Activated effector memory CD4-positive, alpha-beta T cell treated with Interleukin-2 at 50 U/mL for 16 hours (primary cell): ENCODE measurements around the gene REEP2.
"Not testable (repeated sequence)": the region's sequence is repeated elsewhere in the genome, so short reads cannot be mapped to it uniquely, and the experiment has no call there.

Source experiments
- DNase-seq: peaks from one replicate; pipeline ENCODE4 v3.0.0-alpha.2; 2020

Gene REEP2

DNA sequence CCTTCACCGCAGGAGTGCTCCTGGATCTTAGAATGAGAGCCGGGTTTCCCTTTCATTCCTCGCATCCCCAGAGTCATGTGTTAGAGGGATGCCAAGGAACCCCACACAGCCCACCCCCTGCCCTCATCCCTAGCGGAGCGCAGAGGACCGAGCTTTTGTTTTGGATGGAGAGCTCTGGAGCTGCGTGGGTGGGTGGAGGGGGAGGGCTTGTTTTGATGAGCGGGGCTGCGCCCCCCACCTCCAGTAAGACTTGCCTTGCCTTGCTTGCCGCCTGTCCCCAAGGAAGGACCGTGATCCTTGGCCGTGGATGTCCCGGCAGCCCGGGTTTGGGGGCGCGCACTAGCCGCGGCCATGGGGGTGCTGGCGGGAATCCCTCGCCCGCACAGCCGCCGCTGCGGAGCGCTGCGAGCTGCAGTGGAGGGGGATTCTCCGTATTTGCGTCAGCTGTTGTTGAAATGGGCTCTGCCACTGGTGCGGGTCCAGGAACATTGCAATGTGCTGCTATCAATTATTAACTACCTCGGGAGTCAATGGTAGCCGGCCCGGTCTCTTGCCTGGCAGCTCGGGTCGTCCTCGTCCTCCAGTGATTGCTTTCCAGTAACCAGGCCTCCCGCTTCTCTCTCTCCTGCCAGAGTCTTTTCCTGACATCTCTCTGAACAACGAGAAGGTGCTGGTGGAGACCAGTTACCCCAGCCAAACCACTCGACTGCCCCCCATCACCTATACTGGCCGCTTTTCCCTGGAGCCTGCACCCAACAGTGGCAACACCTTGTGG, 27.5 kb downstream of the REEP2 start:
- DNase-seq: no peak

DNA sequence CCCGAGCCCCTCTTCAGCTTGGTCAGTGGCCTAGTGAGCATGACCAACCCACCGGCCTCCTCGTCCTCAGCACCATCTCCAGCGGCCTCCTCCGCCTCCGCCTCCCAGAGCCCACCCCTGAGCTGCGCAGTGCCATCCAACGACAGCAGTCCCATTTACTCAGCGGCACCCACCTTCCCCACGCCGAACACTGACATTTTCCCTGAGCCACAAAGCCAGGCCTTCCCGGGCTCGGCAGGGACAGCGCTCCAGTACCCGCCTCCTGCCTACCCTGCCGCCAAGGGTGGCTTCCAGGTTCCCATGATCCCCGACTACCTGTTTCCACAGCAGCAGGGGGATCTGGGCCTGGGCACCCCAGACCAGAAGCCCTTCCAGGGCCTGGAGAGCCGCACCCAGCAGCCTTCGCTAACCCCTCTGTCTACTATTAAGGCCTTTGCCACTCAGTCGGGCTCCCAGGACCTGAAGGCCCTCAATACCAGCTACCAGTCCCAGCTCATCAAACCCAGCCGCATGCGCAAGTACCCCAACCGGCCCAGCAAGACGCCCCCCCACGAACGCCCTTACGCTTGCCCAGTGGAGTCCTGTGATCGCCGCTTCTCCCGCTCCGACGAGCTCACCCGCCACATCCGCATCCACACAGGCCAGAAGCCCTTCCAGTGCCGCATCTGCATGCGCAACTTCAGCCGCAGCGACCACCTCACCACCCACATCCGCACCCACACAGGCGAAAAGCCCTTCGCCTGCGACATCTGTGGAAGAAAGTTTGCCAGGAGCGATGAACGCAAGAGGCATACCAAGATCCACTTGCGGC, 28.2 kb downstream of the REEP2 start:
- no peak for DNase-seq

DNA sequence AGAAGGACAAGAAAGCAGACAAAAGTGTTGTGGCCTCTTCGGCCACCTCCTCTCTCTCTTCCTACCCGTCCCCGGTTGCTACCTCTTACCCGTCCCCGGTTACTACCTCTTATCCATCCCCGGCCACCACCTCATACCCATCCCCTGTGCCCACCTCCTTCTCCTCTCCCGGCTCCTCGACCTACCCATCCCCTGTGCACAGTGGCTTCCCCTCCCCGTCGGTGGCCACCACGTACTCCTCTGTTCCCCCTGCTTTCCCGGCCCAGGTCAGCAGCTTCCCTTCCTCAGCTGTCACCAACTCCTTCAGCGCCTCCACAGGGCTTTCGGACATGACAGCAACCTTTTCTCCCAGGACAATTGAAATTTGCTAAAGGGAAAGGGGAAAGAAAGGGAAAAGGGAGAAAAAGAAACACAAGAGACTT, 28.9 kb downstream of the REEP2 start:
- no peak for DNase-seq

DNA sequence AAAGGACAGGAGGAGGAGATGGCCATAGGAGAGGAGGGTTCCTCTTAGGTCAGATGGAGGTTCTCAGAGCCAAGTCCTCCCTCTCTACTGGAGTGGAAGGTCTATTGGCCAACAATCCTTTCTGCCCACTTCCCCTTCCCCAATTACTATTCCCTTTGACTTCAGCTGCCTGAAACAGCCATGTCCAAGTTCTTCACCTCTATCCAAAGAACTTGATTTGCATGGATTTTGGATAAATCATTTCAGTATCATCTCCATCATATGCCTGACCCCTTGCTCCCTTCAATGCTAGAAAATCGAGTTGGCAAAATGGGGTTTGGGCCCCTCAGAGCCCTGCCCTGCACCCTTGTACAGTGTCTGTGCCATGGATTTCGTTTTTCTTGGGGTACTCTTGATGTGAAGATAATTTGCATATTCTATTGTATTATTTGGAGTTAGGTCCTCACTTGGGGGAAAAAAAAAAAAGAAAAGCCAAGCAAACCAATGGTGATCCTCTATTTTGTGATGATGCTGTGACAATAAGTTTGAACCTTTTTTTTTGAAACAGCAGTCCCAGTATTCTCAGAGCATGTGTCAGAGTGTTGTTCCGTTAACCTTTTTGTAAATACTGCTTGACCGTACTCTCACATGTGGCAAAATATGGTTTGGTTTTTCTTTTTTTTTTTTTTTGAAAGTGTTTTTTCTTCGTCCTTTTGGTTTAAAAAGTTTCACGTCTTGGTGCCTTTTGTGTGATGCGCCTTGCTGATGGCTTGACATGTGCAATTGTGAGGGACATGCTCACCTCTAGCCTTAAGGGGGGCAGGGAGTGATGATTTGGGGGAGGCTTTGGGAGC, 29.5 kb downstream of the REEP2 start:
- no peak for DNase-seq

DNA sequence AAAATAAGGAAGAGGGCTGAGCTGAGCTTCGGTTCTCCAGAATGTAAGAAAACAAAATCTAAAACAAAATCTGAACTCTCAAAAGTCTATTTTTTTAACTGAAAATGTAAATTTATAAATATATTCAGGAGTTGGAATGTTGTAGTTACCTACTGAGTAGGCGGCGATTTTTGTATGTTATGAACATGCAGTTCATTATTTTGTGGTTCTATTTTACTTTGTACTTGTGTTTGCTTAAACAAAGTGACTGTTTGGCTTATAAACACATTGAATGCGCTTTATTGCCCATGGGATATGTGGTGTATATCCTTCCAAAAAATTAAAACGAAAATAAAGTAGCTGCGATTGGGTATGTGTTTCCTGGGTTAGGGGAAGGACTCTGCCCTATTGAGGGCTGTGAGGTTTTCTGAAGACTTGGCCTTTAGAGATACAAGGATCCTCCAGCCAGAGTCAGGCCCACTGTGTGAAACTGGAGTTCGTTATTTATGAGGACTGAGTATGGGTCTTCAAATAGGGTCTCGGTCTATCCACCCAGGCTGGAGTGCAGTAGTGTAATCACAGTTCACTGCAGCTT, 30.2 kb downstream of the REEP2 start:
- no peak for DNase-seq

DNA sequence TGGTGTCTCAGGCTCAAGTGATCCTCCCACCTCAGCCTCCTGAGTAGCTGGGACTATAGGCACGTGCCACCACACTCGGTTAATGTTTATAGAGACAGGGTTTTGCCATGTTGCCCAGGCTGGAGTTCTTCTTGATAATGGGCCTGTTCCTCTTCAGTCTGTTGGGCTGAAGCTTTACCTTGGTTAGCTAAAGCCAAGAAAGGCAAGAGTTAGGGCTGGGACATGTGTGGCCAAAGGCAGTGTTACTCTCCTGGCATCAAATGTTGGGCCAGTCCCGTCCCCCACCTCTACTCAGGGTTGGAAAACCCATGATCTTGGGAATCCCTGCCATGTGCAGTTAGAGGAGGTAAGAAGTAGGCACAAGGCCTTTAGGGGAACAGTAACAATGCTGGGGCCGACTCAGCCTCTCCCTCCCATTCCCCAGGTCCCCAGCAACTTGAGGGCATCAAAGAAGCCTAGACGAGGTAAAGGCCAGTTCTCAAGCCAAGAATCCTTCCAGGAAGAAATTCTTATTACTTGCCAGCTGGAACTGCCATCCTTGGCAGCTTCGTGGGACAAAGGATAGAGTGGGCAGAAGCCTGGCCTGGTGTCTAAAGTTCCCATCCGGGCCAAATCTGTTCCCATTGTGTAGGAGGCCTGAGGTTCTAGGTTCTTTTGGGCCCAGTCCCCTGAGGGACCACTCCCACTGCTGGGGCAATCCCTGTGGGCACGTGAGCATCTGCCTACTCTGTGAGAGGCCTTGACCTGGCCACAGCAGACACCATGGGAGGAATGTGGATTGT, 30.9 kb downstream of the REEP2 start:
- no peak for DNase-seq

DNA sequence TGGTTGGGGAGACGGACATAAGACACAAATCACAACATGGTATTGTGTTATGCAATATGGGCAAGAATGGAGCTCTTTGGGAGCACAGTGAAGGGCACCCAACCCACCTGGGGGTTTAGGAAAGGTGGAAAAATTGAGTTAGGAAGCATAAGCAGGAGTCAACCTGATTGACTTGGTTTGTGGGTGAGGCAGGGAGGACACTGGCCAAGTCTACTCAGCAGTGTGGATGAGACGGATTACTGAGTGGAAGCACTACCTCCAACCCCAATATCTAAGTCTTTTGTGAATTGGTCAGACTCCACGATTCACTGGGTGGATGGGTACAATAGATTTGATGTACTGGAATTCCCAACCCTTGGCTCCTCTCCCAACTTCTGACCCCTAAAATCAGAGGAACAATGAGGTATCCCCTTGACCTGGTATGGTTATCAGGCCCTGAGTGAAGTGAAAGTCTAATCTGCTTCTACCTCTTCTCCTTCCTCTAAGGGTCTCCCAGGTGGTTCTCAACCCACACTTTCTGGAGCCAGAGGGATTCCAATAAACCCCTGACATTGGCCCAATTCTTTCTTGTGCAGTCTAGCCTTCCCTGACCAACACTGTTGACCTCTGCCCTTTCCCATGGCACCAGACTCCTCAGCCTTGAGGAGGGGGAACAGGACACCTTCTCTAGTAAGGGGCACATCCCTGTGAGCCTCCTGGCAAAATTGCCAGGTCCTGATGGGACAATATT, 31.6 kb downstream of the REEP2 start:
- no peak for DNase-seq

DNA sequence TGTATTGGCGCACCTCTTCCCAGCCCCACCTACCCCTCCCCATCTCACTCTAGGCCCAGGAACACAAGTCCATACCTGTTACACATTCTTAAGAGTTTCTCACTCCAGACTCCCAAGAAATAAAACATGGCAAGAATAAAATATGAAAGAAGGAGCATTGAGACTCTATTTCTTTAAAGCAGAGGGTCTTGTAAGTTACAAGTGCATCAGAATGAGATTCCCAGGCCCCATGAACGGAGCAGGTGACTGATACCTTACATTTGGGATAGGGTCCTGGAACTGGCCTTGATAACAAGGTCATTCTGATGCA, 32.1 kb downstream of the REEP2 start:
- DNase-seq: no peak

DNA sequence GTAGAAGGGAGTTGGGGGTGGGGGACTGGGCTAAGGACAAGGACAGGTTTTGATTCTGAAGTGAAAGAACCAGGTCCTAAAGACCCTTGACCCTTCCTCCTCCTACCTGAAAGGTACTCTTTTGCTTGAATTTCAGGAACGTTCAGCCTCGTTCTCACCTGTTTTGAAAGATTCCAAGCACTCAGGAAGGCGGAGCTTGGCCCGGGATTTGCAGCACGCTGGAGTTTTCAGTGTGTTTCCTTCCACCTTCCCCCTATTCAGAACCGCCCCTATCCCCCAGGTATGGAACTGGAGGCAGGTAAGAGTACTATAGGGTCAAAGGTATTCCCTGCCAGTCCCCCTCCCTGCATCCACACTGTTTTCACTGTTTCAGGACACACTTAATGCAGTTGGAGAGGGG, 33.5 kb downstream of the REEP2 start:
- DNase-seq: no peak

DNA sequence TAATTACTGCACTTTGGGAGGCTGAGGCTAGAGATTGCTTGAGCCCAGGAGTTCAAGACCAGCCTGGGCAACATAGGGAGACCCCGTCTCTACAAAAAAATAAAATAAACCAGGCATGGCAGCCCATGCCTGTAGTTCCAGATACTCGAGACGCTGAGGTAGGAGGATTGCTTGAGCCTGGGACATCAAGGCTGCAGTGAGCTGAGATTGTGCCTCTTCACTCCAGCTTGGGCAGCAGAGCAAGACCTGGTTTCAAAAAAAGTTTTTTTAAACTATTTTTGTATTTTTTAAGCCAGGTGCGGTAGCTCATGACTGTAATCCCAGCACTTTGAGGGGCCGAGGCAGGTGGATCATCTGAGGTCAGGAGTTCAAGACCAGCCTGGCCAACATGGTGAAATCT, 34.3 kb downstream of the REEP2 start:
- DNase-seq: not testable (repeated sequence)

DNA sequence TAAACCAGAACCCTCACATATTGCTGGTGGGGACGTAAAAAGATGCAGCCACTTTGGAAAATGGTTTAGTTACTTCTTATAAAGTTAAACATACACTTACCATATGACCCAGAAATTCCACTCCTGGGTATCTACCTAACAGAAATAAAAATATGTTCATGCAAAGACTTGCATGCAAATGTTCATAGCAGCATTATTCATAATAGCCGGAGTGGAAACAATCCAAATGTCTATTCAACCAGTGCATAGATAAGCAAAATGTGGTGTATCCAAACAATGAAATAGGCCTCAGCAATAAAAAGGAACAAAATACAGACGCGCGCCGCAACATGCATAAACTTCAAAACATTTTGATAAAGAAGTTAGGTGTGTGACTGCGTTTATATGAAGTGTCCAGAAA, 38.1 kb downstream of the REEP2 start:
- DNase-seq: no peak

DNA sequence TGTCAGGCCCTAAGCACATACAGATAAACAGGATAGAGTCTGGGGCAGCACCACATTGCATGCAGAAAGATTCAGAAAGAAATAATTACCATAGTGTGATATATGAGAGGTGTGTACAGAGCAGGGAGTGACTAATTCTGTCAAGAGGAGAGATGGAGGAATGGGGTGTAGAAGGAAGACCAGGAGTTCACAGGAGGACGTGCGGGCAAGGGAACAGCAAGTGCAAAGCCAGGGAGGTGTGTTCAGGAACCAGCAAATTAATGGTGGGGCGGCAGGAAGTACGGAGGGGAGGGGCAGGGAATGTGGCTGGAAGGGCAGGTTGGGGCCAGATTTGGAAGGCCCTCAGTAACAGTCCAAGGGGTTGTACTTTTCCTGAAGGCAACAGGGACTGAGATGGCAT, 43.8 kb downstream of the REEP2 start:
- no peak for DNase-seq

DNA sequence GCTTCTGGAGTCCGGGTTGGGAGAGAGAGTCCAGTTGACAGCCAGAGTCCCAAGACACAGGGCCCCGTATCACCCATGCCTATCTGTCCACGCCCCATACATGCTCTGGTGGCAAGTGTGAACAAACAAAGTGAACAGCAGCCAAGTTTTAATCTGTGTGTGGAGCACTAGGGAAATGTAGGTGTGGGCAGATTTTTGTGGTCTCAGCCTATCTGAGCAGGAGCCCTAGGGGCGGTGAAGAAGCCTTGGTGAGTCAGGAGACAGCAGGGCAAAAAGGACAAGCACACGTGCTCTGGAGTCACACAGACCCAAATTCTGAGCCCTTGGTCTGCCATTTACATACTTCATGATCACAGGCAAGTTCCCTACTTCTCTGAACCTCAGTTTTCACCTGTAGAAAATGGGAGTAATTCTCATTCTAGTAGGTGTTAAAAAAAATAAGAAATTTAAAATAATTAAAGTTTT, 49.7 kb downstream of the REEP2 start:
- no peak for DNase-seq

DNA sequence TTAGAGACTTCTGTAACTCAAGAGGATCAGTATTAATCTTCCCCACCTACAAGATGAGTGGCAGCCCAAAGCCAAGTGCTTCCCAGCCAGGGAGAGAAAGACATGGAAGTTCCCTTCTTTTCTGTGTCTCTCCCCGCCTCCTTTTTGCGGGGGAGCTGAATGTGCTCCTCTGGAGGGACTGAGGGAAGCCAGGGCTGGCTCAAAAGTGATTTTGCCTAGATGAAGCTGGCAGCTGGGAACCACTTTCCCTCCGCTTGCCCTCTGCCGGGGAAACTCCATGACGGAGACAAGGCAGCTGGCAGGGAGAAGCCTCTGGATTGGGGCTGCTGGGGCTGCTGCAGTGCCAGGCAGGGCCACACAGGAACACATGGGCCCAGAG, 50.8 kb downstream of the REEP2 start:
- no peak for DNase-seq

DNA sequence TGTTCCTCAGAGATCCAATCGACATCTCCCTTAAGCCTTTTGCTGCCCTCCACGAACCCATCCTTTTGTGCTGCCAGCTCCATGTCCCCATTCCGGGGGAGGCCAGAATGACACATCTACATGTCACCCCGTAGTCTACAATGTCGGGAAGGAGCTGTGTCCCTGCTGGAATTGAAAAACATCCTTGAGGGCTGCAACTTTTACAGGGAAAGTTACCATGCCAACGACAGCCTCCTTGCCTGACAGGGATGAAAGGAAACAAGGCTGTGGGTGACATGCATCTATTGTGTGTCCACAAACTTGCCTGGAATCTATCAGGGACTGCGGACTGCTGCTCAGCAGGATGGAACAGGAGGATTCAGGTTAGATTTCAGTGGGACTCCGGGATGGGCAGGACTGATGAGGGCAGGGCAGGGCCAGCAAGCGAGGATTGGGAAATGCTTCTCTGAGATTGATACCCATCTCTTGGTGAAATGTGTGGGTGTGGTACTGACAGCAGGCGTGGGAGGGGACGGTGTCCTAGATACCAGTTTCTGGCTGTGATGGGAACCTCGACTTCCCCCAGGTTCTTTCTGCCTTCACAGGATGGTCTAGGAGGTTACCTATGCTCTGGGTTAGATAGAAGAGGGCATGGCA, 51.9 kb downstream of the REEP2 start:
- DNase-seq: no peak

DNA sequence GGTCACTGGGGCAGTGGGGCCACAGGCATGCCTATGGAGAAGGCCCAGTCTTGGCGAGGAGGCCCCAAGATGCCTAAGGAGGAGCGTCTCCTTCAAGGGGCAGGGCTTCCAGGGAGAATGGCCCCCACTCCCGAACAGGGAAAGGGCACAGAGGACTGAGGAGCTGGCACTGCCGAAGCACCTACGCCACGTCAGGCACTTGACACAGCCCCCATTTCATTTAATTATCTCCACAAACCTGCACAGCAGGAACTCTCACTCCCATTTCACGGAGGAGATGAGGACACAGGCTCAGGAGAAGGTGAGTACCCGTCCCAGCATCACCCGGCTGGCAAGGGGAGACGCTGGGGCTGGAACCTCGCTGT, 52.4 kb downstream of the REEP2 start:
- DNase-seq: no peak

DNA sequence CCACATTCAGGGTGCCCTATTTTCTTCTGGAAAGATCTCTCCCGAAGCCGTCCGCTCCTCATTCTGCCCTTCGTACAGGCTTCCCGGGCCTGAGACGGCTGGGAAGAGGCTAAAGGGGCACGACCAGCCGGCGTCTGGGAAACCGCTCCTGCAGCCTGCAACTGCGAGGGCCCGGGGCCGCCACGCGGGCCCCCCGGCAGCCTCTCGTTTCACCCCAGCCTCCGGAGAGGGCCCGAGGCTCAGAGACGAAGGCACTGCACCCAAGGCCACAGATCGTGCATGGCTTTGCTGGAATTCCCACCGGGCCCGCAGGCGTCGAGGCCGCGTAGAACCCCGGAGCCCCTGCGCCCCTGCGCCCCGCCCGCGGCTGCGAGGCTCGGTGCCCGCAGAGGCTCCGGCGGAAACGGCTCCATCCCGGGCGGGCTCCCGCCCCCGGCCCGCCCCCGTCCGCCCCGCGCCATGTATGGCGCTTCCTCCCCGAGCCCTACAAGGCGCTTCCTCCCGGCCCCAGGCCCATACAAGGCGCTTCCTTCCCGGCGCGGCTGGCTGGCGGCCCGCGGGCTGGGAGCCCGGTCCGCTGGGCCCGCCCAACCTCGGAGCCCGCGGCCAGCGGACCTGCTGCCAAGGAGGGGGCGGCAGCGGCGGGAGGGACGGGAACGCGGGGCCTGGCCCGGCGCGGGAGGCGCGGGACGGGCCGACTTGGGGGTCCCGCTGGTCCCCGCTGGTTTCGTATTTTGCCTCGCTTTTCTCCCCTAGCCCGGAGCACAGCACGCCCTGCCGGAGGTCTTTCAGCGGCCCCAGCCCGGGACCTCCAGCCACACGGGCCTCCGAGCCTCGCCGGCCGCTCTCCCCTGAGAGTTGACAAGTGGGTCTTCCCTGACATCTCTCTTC, 53.1 kb downstream of the REEP2 start:
- DNase-seq: peak; percentile 80

DNA sequence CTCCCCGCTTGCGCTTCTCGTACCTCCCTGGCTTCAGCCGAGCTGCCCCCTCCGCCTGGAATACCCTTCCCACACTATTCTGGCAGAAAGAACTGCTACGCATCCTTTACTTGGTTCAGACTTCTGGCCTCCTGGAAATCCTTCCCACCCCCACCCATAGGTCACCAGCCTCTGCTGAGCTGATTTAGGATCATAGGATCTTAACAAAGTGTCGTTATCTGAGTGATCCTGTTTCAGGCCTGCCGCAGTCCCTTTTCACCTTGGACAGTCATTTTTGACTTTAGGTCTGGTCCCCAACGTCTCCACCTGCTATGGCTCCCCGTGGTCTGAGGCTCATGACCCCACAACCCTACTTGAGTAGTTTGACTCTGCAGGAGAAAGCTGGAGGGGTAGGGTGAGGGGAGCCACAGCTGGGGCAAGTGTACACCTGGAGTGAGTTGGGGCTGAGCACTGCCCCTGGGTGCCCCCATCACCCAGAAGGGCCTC, 53.7 kb downstream of the REEP2 start:
- DNase-seq: no peak

DNA sequence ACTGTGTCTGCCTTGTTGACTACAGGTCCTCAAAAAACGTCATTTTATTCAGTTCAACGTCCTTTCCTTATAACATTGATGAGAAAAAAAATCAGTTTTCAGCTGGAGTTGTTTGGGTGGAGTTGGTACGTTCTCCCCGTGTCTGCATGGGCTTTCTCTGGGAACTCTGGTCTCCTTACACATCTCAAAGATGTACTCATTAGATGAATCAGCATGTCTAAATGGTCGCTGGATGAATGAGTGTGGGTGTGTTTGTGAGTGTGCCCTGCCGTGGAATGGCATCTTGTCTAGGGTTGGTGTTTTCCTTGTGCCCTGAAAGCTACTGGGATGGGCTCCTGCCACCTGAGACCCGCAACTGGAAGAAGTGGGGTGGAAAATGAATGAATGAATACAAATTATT, 56.5 kb downstream of the REEP2 start:
- no peak for DNase-seq
